Measurements from ENCODE around the gene FBN2. TPM values are rescaled to one million over a fixed set of nuclear protein-coding genes. Genes with fewer than 3 reads are reported as not detected.

The FBN2 gene
- total and polyA plus RNA-seq, 2 of the 4 experiments (the other 2 are of a cell fraction): 26.7 to 69.0 TPM

- Histone ChIP-seq H3K79me1 (ENCODE audit: low read depth in 1 of 2, low read length in 2 of 2) (no peaks in the 10 kb centered on the region), H2AK5ac (ENCODE audit: low read depth, low read length) (no peak overlapping the region), H3K56ac (ENCODE audit: extremely low read depth, insufficient read depth, low read length) (no peak overlapping the region), H3K9ac (ENCODE audit: low read depth, low read length) (no peak overlapping the region), H2BK20ac (ENCODE audit: low read depth, low read length) (no peak overlapping the region), H3K9me1 (ENCODE audit: insufficient read depth, low read length) (no peaks in the 10 kb centered on the region), H3K4me3 (ENCODE audit: insufficient read depth, low read depth, low read length) (no peak overlapping the region), H2BK120ac (ENCODE audit: low read depth, low read length) (no peak overlapping the region), H3K4ac (ENCODE audit: low read depth, low read length) (no peak overlapping the region), H4K5ac (ENCODE audit: low read depth, low read length) (no peak overlapping the region), H3K23ac (ENCODE audit: low read depth, low read length) (no peak overlapping the region), H4K8ac (ENCODE audit: low read depth in 2 of 2, low read length in 2 of 2) (no peak overlapping the region), H3K4me2 (ENCODE audit: low read depth, low read length) (no peak overlapping the region), H2BK5ac (ENCODE audit: low read depth, low read length, poor library complexity, severe bottlenecking) (no peak overlapping the region), H2AK9ac (replicated peaks; ENCODE audit: low read depth, low read length, poor library complexity) (no peak overlapping the region), H3K18ac (ENCODE audit: low read depth, low read length) (no peak overlapping the region), H3K9me3 (ENCODE audit: control insufficient read depth, insufficient read depth, low read length) (no peaks in the 10 kb centered on the region; the same call in 1 of the 2 replicates), H4K91ac (ENCODE audit: insufficient read depth, low read depth, low read length) (no peak overlapping the region), H4K20me1 (ENCODE audit: insufficient read depth, low read length) (no peaks in the 10 kb centered on the region), H3K27ac (ENCODE audit: insufficient read depth, low read length) (no peak overlapping the region), H2BK15ac (ENCODE audit: low read depth, low read length) (no peak overlapping the region), H2AFZ (replicated peaks; ENCODE audit: low read length, poor library complexity) (no peak overlapping the region), H3K36me3 (ENCODE audit: control insufficient read depth, insufficient read depth, low read length) (no peaks in the 10 kb centered on the region), H3K4me1 (ENCODE audit: control insufficient read depth, insufficient read depth, low read length) (peaks cover 3% of the 10 kb centered on the region; the same call in 1 of the 2 replicates), H3K27me3 (ENCODE audit: control insufficient read depth, insufficient read depth, low read length) (no peaks in the 10 kb centered on the region), H3K14ac (replicated peaks; ENCODE audit: low read depth, low read length) (no peak overlapping the region)
- intact Hi-C loops (cut with micrococcal nuclease) (loop anchor here (10.0 kb wide), 1 partner anchor 304 kb away; no protein-coding TSS in a partner anchor), in situ Hi-C loops (cut with MboI; ENCODE audit: low sequenced_read_pairs) (loop anchor here (10.0 kb wide), 2 partner anchors 324 to 636 kb away; no protein-coding TSS in a partner anchor), dilution Hi-C loops (cut with HindIII; ENCODE audit: low sequenced_read_pairs, unreplicated experiment) (no loop called here)
- ChIA-PET POLR2A (ENCODE audit: unreplicated experiment) (no interaction called here), CTCF (no interaction called here)
- no peak for DNase-seq
- BruUV-seq (replicated peaks): no TSS peak
- no peak for TF ChIP-seq SMC3 (IDR thresholded peaks at IDR 0.05; ENCODE audit: low read depth, low read length)
- no peak for TF ChIP-seq RAD21 (IDR thresholded peaks at IDR 0.05; ENCODE audit: low read length)
- no peak for ATAC-seq (ENCODE audit: low read depth)
Observed at GRCh38 chr5:128208436-128208835, 329.6 kb downstream of the FBN2 start.

Small RNA genes within 50 kb of the gene (microRNA-seq; reads per million reads assigned to microRNA genes)
- gene RF00019 (ENCODE audit: insufficient read depth, insufficient read length): not detected

Small RNA genes within 50 kb of the gene (small RNA-seq; reads per million reads assigned to genes)
- gene RF00019: 0 reads per million in 5 experiments
